ENCODE measurements around the gene SHROOM3.

- no peak for TF ChIP-seq POLR2A (IDR thresholded peaks at IDR 0.05; ENCODE audit: low read length)
- TF ChIP-seq GATA1 (IDR thresholded peaks at IDR 0.05; ENCODE audit: low read depth, low read length), result no peak
These were observed 24.3 kb downstream of the SHROOM3 start for GRCh38 chr4:76459291-76459723.

Data from erythroblast (primary cell).